ENCODE results near the gene TEC.

DNA sequence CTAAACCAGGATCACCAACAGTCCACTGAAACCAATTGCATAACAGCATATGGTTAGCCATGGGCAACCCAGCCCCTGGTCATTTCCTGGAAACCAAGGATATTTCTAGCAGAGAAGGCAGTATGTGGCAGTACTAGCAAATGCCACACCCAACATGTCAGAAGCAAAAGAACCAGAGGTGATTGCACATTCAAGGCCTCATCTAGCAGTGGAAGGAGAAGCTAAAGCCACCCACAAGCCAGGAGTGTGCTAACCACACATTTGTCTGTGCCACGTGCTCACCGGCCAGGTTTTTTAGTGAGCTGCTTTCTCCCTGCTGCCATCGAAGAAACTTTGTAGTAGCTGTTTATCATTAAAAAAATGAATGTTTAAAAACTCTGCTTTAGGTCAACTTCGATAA, 42.0 kb downstream of the TEC start:
- TF ChIP-seq EGR1 (IDR thresholded peaks at IDR 0.05; ENCODE audit: low read depth) (no peak), RAD21 (IDR thresholded peaks at IDR 0.05; ENCODE audit: low read depth) (no peak), POLR2AphosphoS5 (IDR thresholded peaks at IDR 0.05; ENCODE audit: low read depth, low read length) (no peak), SIN3A (IDR thresholded peaks at IDR 0.05; ENCODE audit: low read depth) (no peak), CEBPB (IDR thresholded peaks at IDR 0.05; ENCODE audit: low read depth) (no peak), POLR2A (IDR thresholded peaks at IDR 0.05; ENCODE audit: borderline replicate concordance, extremely low read depth, insufficient read depth, insufficient read length) (no peak), EZH2phosphoT487 (IDR thresholded peaks at IDR 0.05; ENCODE audit: borderline replicate concordance) (no peak), YY1 (IDR thresholded peaks at IDR 0.05; ENCODE audit: extremely low read depth, insufficient replicate concordance, low read depth, low read length) (no peak), ELF1 (IDR thresholded peaks at IDR 0.05; ENCODE audit: borderline replicate concordance, low read depth) (no peak)
- TF ChIP-seq, protein P1, sequence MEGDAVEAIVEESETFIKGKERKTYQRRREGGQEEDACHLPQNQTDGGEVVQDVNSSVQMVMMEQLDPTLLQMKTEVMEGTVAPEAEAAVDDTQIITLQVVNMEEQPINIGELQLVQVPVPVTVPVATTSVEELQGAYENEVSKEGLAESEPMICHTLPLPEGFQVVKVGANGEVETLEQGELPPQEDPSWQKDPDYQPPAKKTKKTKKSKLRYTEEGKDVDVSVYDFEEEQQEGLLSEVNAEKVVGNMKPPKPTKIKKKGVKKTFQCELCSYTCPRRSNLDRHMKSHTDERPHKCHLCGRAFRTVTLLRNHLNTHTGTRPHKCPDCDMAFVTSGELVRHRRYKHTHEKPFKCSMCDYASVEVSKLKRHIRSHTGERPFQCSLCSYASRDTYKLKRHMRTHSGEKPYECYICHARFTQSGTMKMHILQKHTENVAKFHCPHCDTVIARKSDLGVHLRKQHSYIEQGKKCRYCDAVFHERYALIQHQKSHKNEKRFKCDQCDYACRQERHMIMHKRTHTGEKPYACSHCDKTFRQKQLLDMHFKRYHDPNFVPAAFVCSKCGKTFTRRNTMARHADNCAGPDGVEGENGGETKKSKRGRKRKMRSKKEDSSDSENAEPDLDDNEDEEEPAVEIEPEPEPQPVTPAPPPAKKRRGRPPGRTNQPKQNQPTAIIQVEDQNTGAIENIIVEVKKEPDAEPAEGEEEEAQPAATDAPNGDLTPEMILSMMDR (IDR thresholded peaks at IDR 0.05 in 2 of 3, conservative IDR thresholded peaks at IDR 0.05 in 1 of 3; ENCODE audit: borderline replicate concordance in 1 of 3, insufficient read depth in 1 of 3, low read depth in 2 of 3, low read length in 2 of 3): no peak
- TF ChIP-seq, protein P2, sequence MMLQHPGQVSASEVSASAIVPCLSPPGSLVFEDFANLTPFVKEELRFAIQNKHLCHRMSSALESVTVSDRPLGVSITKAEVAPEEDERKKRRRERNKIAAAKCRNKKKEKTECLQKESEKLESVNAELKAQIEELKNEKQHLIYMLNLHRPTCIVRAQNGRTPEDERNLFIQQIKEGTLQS (IDR thresholded peaks at IDR 0.05): no peak
- TF ChIP-seq, protein P3, sequence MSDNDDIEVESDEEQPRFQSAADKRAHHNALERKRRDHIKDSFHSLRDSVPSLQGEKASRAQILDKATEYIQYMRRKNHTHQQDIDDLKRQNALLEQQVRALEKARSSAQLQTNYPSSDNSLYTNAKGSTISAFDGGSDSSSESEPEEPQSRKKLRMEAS (IDR thresholded peaks at IDR 0.05): no peak
